Measurements from ENCODE around the gene CAPN10.

The CAPN10 gene

GRCh38 chr2:240572141-240573031 is 14.1 kb upstream of the CAPN10 start:
- Histone ChIP-seq H3K9me3 (replicated peaks in 1 of 2; ENCODE audit: control insufficient read depth in 2 of 2, insufficient read depth in 1 of 2, low read depth in 1 of 2, low read length in 2 of 2) (no peaks in the 10 kb centered on the region), H4K91ac (ENCODE audit: low read depth, low read length, poor library complexity) (no peak overlapping the region), H2BK5ac (ENCODE audit: low read length) (no peak overlapping the region), H2BK12ac (ENCODE audit: low read length) (no peak overlapping the region), H3K36me3 (replicated peaks in 1 of 2; ENCODE audit: control insufficient read depth in 2 of 2, insufficient read depth in 2 of 2, low read length in 2 of 2) (peaks cover 0 to 28% of the 10 kb centered on the region in 2 donors), H3K4me2 (ENCODE audit: insufficient read depth, low read length, poor library complexity, severe bottlenecking) (no peak overlapping the region), H3K4ac (ENCODE audit: low read length) (no peak overlapping the region), H3K14ac (ENCODE audit: low read length) (no peak overlapping the region), H3K27ac (replicated peaks; ENCODE audit: low read length) (no peak overlapping the region), H2BK120ac (ENCODE audit: low read depth, low read length) (no peak overlapping the region), H2AFZ (ENCODE audit: low read length) (no peak overlapping the region), H4K8ac (ENCODE audit: low read depth, low read length) (no peak overlapping the region), H2AK5ac (ENCODE audit: low read depth, low read length) (no peak overlapping the region), H3K79me1 (ENCODE audit: low read depth, low read length) (peaks cover 2% of the 10 kb centered on the region), H3K27me3 (ENCODE audit: control insufficient read depth in 3 of 3, insufficient read depth in 3 of 3, low read depth in 1 of 3, low read length in 3 of 3) (peaks cover 0 to 23% (median 10%) of the 10 kb centered on the region in 3 experiments), H3K4me1 (ENCODE audit: control insufficient read depth in 2 of 2, insufficient read depth in 1 of 2, low read depth in 1 of 2, low read length in 2 of 2) (peaks cover 10 to 12% of the 10 kb centered on the region in 2 donors), H3K18ac (ENCODE audit: low read length) (no peak overlapping the region), H2BK15ac (ENCODE audit: low read length) (no peak overlapping the region), H3K9ac (ENCODE audit: low read depth, low read length, poor library complexity) (no peak overlapping the region), H3K23ac (ENCODE audit: low read depth, low read length, poor library complexity) (peak overlapping the region; percentile 37), H3K4me3 (ENCODE audit: low read length in 2 of 2) (no peak overlapping the region)
- WGBS, 2 donors (ENCODE audit: extremely low coverage in 2 of 2, insufficient read length in 2 of 2, insufficient replicate concordance in 1 of 2) = no CpG with 5 or more reads among the region's 30 CpGs
- no peak for DNase-seq (ENCODE audit: low spot score)

- Histone ChIP-seq H4K8ac (ENCODE audit: low read depth, low read length) (no peak overlapping the region), H3K4me2 (ENCODE audit: insufficient read depth, low read length, poor library complexity, severe bottlenecking) (no peak overlapping the region), H2BK5ac (ENCODE audit: low read length) (no peak overlapping the region), H2BK15ac (ENCODE audit: low read length) (no peak overlapping the region), H3K4ac (ENCODE audit: low read length) (no peak overlapping the region), H3K9ac (ENCODE audit: low read depth, low read length, poor library complexity) (no peak overlapping the region), H2AK5ac (ENCODE audit: low read depth, low read length) (no peak overlapping the region), H3K9me3 (replicated peaks in 1 of 2; ENCODE audit: control insufficient read depth in 2 of 2, insufficient read depth in 1 of 2, low read depth in 1 of 2, low read length in 2 of 2) (no peaks in the 10 kb centered on the region), H3K18ac (ENCODE audit: low read length) (no peak overlapping the region), H3K23ac (ENCODE audit: low read depth, low read length, poor library complexity) (peak overlapping the region; percentile 37), H2AFZ (ENCODE audit: low read length) (no peak overlapping the region), H3K79me1 (ENCODE audit: low read depth, low read length) (peaks cover 2% of the 10 kb centered on the region), H3K36me3 (replicated peaks in 1 of 2; ENCODE audit: control insufficient read depth in 2 of 2, insufficient read depth in 2 of 2, low read length in 2 of 2) (peaks cover 4 to 35% of the 10 kb centered on the region in 2 donors), H3K4me3 (ENCODE audit: low read length in 2 of 2) (no peak overlapping the region), H3K27me3 (ENCODE audit: control insufficient read depth in 3 of 3, insufficient read depth in 3 of 3, low read depth in 1 of 3, low read length in 3 of 3) (peaks cover 0 to 16% (median 5%) of the 10 kb centered on the region in 3 experiments), H2BK120ac (ENCODE audit: low read depth, low read length) (no peak overlapping the region), H3K14ac (ENCODE audit: low read length) (no peak overlapping the region), H3K27ac (replicated peaks; ENCODE audit: low read length) (no peak overlapping the region), H4K91ac (ENCODE audit: low read depth, low read length, poor library complexity) (no peak overlapping the region), H3K4me1 (ENCODE audit: control insufficient read depth in 2 of 2, insufficient read depth in 1 of 2, low read depth in 1 of 2, low read length in 2 of 2) (peaks cover 5 to 8% of the 10 kb centered on the region in 2 donors), H2BK12ac (ENCODE audit: low read length) (peak overlapping the region; percentile 10)
- WGBS, 2 donors (ENCODE audit: extremely low coverage in 2 of 2, insufficient read length in 2 of 2, insufficient replicate concordance in 1 of 2) = no CpG with 5 or more reads among the region's 20 CpGs
- no peak for DNase-seq (ENCODE audit: low spot score)
Measured at GRCh38 chr2:240573071-240573515, 13.4 kb upstream of the CAPN10 start.

- Histone ChIP-seq H3K27me3 (ENCODE audit: control insufficient read depth in 3 of 3, insufficient read depth in 3 of 3, low read depth in 1 of 3, low read length in 3 of 3) (peaks cover 0 to 14% (median 5%) of the 10 kb centered on the region in 3 experiments), H2AK5ac (ENCODE audit: low read depth, low read length) (no peak overlapping the region), H3K14ac (ENCODE audit: low read length) (peak overlapping the region; percentile 21), H3K4me3 (ENCODE audit: low read length in 2 of 2) (peak overlapping the region in 1 of 2 donors; percentile 56), H3K4me2 (ENCODE audit: insufficient read depth, low read length, poor library complexity, severe bottlenecking) (no peak overlapping the region), H2BK15ac (ENCODE audit: low read length) (no peak overlapping the region), H4K91ac (ENCODE audit: low read depth, low read length, poor library complexity) (no peak overlapping the region), H2BK12ac (ENCODE audit: low read length) (peak overlapping the region; percentile 10), H3K4ac (ENCODE audit: low read length) (no peak overlapping the region), H3K9me3 (replicated peaks in 1 of 2; ENCODE audit: control insufficient read depth in 2 of 2, insufficient read depth in 1 of 2, low read depth in 1 of 2, low read length in 2 of 2) (no peaks in the 10 kb centered on the region), H2AFZ (ENCODE audit: low read length) (no peak overlapping the region), H4K8ac (ENCODE audit: low read depth, low read length) (no peak overlapping the region), H2BK120ac (ENCODE audit: low read depth, low read length) (no peak overlapping the region), H2BK5ac (ENCODE audit: low read length) (no peak overlapping the region), H3K36me3 (replicated peaks in 1 of 2; ENCODE audit: control insufficient read depth in 2 of 2, insufficient read depth in 2 of 2, low read length in 2 of 2) (peaks cover 8 to 38% of the 10 kb centered on the region in 2 donors), H3K27ac (replicated peaks; ENCODE audit: low read length) (no peak overlapping the region), H3K9ac (ENCODE audit: low read depth, low read length, poor library complexity) (peak overlapping the region; percentile 21), H3K23ac (ENCODE audit: low read depth, low read length, poor library complexity) (no peak overlapping the region), H3K18ac (ENCODE audit: low read length) (no peak overlapping the region), H3K79me1 (ENCODE audit: low read depth, low read length) (peaks cover 2% of the 10 kb centered on the region), H3K4me1 (ENCODE audit: control insufficient read depth in 2 of 2, insufficient read depth in 1 of 2, low read depth in 1 of 2, low read length in 2 of 2) (peaks cover 5 to 8% of the 10 kb centered on the region in 2 donors)
- WGBS, 2 donors (ENCODE audit: extremely low coverage in 2 of 2, insufficient read length in 2 of 2, insufficient replicate concordance in 1 of 2) = no CpG with 5 or more reads among the region's 37 CpGs
- no peak for DNase-seq (ENCODE audit: low spot score)
Measured at GRCh38 chr2:240573516-240574385, 12.8 kb upstream of the CAPN10 start.

All from neuronal stem cell (in vitro differentiated cells).